Gastrocnemius medialis (tissue), 4 donors: ENCODE results near the gene KNDC1. TPM values are rescaled to one million over a fixed set of nuclear protein-coding genes. Genes with fewer than 3 reads are reported as not detected.

Experiments
- ATAC-seq, 2 donors: fragments of 150-250 bp; one replicate each; pipeline ENCODE4 v1.9.1; 2016
- DNase-seq, 2 donors: peaks; one replicate each; pipeline ENCODE4 v3.0.0-alpha.2; 2019
- H3K27ac ChIP-seq, 4 donors: fragments of 200-600 bp; sonication (generic); 1 replicate in 1 of 4; 2 replicates in 3 of 4; pipeline ENCODE4 v1.5.1; 2016 to 2018; ENCODE audit warnings: mild to moderate bottlenecking in 2 of 4, moderate library complexity in 1 of 4
- H3K27me3 ChIP-seq, 3 donors: fragments of 200-600 bp; sonication (generic) in 2 of 3; 1 replicate in 1 of 3; 2 replicates in 2 of 3; pipeline versions ENCODE4 v1.5.1 to v1.6.0; 2016 to 2019; ENCODE audit warnings: mild to moderate bottlenecking in 1 of 3, moderate library complexity in 1 of 3
- H3K36me3 ChIP-seq, 2 donors: fragments of 200-600 bp; sonication (generic) in 1 of 2; one replicate each; pipeline ENCODE4 v1.5.1; 2017 to 2018
- H3K4me1 ChIP-seq, 2 donors: fragments of 200-600 bp; sonication (generic) in 1 of 2; one replicate each; pipeline ENCODE4 v1.5.1; 2016 to 2017; ENCODE audit warnings: mild to moderate bottlenecking in 2 of 2
- H3K4me3 ChIP-seq, 4 donors: fragments of 200-600 bp; sonication (generic) in 3 of 4; 1 replicate in 1 of 4; 2 replicates in 3 of 4; pipeline ENCODE4 v1.5.1; 2016 to 2019; ENCODE audit warnings: mild to moderate bottlenecking in 2 of 4
- H3K9me3 ChIP-seq, 3 donors: fragments of 200-600 bp; sonication (generic) in 2 of 3; 1 replicate in 1 of 3; 2 replicates in 2 of 3; pipeline ENCODE4 v1.5.1; 2016 to 2019
- CTCF ChIP-seq, 5 experiments: fragments of 450-650 bp in 3 of 5; fragments of 200-600 bp in 2 of 5; sonication (generic) in 2 of 5; IDR thresholded peaks in 4 of 5; conservative IDR thresholded peaks in 1 of 5; 1 replicate in 4 of 5; 2 replicates in 1 of 5; pipeline ENCODE4 v1.5.1; 2016 to 2019; ENCODE audit warnings: antibody characterized with exemption in 5 of 5, mild to moderate bottlenecking in 3 of 5, moderate library complexity in 3 of 5
- POLR2A ChIP-seq, 2 donors: fragments of 450-650 bp; IDR thresholded peaks; one replicate each; pipeline ENCODE4 v1.6.1; 2017; ENCODE audit warnings: antibody characterized with exemption in 2 of 2, mild to moderate bottlenecking in 2 of 2, moderate library complexity in 2 of 2
- in situ Hi-C, 4 donors: fragments of 200-750 bp; cut with MboI; loops; one replicate each; pipeline versions ENCODE4 v1.15.0 to v1.8.0; 2017; ENCODE audit warnings: low sequenced_read_pairs in 4 of 4
- intact Hi-C: fragments of 100-400 bp; cut with DNase I; formaldehyde crosslinking; loops from one replicate; pipeline ENCODE4 v1.15.1; 2023; ENCODE audit warnings: low total_unique reads
- total RNA-seq, 4 donors: library from RNA; depleted of rRNA; stranded (reverse); fragments of >200 nt; gene quantifications; one replicate each; pipeline versions ENCODE4 v1.1.0 to v1.2.3, GENCODE V29; 2016

The KNDC1 gene
- total RNA-seq, 4 donors from 2014 or later: 0.04 to 0.13 TPM; not detected in 2

- in situ Hi-C loops (no loop called here), intact Hi-C loops (no loop called here)
- H3K27me3 ChIP-seq: peaks cover 0 to 35% (median 16%) of the 10 kb centered on the region in 3 donors
- no peak for ATAC-seq
- no peak overlapping the region for H3K27ac ChIP-seq
- no peak for TF ChIP-seq CTCF (IDR thresholded peaks at IDR 0.05 in 4 of 5, conservative IDR thresholded peaks at IDR 0.05 in 1 of 5)
- TF ChIP-seq POLR2A (IDR thresholded peaks at IDR 0.05): no peak
- no peaks in the 10 kb centered on the region for H3K36me3 ChIP-seq
- H3K4me3 ChIP-seq: no peak overlapping the region
- H3K9me3 ChIP-seq: no peaks in the 10 kb centered on the region
- no peaks in the 10 kb centered on the region for H3K4me1 ChIP-seq
- DNase-seq: no peak
Observed at GRCh38 chr10:133216776-133217175, 56.8 kb downstream of the KNDC1 start.

GRCh38 chr10:133217800-133218589, 58.0 kb downstream of the KNDC1 start:
- H3K9me3 ChIP-seq: no peaks in the 10 kb centered on the region
- in situ Hi-C loops (no loop called here), intact Hi-C loops (no loop called here)
- no peak for ATAC-seq
- peaks cover 0 to 35% (median 16%) of the 10 kb centered on the region in 3 donors for H3K27me3 ChIP-seq
- H3K27ac ChIP-seq: no peak overlapping the region
- no peaks in the 10 kb centered on the region for H3K4me1 ChIP-seq
- no peaks in the 10 kb centered on the region for H3K36me3 ChIP-seq
- DNase-seq: no peak
- no peak overlapping the region for H3K4me3 ChIP-seq
- no peak for TF ChIP-seq POLR2A (IDR thresholded peaks at IDR 0.05)
- no peak for TF ChIP-seq CTCF (IDR thresholded peaks at IDR 0.05 in 4 of 5, conservative IDR thresholded peaks at IDR 0.05 in 1 of 5)

GRCh38 chr10:133218891-133219290, 58.9 kb downstream of the KNDC1 start:
- in situ Hi-C loops (no loop called here), intact Hi-C loops (no loop called here)
- Histone ChIP-seq H3K36me3 (no peaks in the 10 kb centered on the region), H3K27me3 (peaks cover 0 to 35% (median 15%) of the 10 kb centered on the region in 3 donors), H3K4me1 (no peaks in the 10 kb centered on the region), H3K9me3 (no peaks in the 10 kb centered on the region), H3K4me3 (no peak overlapping the region), H3K27ac (no peak overlapping the region)
- TF ChIP-seq POLR2A (IDR thresholded peaks at IDR 0.05) (no peak), CTCF (IDR thresholded peaks at IDR 0.05 in 4 of 5, conservative IDR thresholded peaks at IDR 0.05 in 1 of 5) (no peak)
- no peak for DNase-seq
- no peak for ATAC-seq

GRCh38 chr10:133219782-133220181, 59.8 kb downstream of the KNDC1 start:
- H3K4me3 ChIP-seq: no peak overlapping the region
- no peak for ATAC-seq

More at GRCh38 chr10:133219782-133220181, 59.8 kb downstream of the KNDC1 start:
- no peak for TF ChIP-seq CTCF (IDR thresholded peaks at IDR 0.05 in 4 of 5, conservative IDR thresholded peaks at IDR 0.05 in 1 of 5)
- no peak for TF ChIP-seq POLR2A (IDR thresholded peaks at IDR 0.05)
- DNase-seq: no peak
- intact Hi-C loops: no loop called here
- H3K9me3 ChIP-seq: no peaks in the 10 kb centered on the region
- H3K27me3 ChIP-seq: peaks cover 8 to 38% (median 17%) of the 10 kb centered on the region in 3 donors
- no peak overlapping the region for H3K27ac ChIP-seq
- no peaks in the 10 kb centered on the region for H3K4me1 ChIP-seq
- H3K36me3 ChIP-seq: no peaks in the 10 kb centered on the region
- in situ Hi-C loops: no loop called here
